GM06990 (cell line): Measurements from ENCODE around the gene IQUB.

Experiments
- DNase-seq: peaks from one replicate; pipeline ENCODE4 v3.0.0-alpha.2; 2011; ENCODE audit not compliant: insufficient read length; ENCODE audit errors: extremely low read depth
- H3K27me3 ChIP-seq: replicated peaks from 2 replicates; pipeline ENCODE4 v1.6.0; 2011; ENCODE audit warnings: low read length; ENCODE audit not compliant: control insufficient read depth, insufficient read depth
- H3K36me3 ChIP-seq: 2 replicates; pipeline ENCODE4 v1.5.1; 2011; ENCODE audit warnings: low read length; ENCODE audit not compliant: control insufficient read depth, insufficient read depth
- H3K4me3 ChIP-seq: replicated peaks from 2 replicates; pipeline ENCODE4 v1.5.1; 2011; ENCODE audit warnings: low read depth, mild to moderate bottlenecking, control low read depth, low read length
- TF ChIP-seq, protein P1 (sequence below): IDR thresholded peaks from 2 replicates; pipeline ENCODE4 v1.5.1; 2011; ENCODE audit warnings: low read length, control low read depth, mild to moderate bottlenecking, inconsistent platforms; ENCODE audit not compliant: insufficient read depth, poor library complexity, severe bottlenecking

The IQUB gene

DNA sequence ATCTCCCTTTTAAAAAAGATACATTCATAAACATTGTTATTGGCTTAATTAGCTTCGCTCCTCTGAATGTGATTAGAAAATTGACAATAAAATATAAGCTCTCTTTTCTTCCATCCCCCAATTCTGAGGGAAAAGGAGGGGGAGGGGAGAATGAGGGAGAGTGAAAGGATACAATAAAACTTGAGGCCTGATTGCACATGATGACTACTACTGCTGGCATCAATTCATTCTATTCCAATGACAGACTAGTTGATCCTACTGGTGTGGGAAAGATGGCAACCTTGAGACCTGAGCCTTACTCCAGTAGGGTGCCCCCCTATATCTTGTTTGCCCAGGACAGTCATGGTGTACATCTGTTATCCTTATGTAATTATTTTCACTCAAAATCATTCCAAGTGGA is 4.5 kb upstream of the IQUB start:
- Histone ChIP-seq H3K36me3 (no peaks in the 10 kb centered on the region; the same call in 1 of the 2 replicates), H3K4me3 (no peak overlapping the region), H3K27me3 (no peaks in the 10 kb centered on the region)
- DNase-seq = no peak
- TF ChIP-seq, protein P1, sequence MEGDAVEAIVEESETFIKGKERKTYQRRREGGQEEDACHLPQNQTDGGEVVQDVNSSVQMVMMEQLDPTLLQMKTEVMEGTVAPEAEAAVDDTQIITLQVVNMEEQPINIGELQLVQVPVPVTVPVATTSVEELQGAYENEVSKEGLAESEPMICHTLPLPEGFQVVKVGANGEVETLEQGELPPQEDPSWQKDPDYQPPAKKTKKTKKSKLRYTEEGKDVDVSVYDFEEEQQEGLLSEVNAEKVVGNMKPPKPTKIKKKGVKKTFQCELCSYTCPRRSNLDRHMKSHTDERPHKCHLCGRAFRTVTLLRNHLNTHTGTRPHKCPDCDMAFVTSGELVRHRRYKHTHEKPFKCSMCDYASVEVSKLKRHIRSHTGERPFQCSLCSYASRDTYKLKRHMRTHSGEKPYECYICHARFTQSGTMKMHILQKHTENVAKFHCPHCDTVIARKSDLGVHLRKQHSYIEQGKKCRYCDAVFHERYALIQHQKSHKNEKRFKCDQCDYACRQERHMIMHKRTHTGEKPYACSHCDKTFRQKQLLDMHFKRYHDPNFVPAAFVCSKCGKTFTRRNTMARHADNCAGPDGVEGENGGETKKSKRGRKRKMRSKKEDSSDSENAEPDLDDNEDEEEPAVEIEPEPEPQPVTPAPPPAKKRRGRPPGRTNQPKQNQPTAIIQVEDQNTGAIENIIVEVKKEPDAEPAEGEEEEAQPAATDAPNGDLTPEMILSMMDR = no peak

DNA sequence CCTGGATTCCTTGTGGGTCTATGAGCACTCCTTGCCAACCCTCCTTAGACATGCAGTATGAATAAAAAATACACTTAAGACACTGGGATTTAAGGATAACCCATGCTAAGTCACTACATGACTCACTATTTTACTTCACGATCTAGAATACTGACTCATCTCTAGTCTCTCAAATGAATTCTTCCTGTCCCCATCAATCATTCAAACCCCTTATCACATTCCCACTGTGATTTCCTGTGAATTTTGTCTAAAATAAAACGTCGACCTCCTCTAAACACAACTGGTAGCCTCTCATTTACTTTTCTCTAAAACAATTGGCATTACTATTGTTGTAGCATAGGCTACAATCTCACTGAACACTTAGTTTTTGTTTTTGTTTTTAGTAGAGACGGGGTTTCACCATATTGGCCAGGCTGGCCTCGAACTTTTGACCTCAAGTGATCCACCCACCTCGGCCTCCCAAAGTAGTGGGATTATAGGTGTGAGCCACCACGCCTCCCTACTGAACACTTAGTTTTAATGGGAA is 3.9 kb upstream of the IQUB start:
- DNase-seq = no peak
- no peak overlapping the region for H3K4me3 ChIP-seq
- TF ChIP-seq, protein P1 = no peak
- no peaks in the 10 kb centered on the region; the same call in 1 of the 2 replicates for H3K36me3 ChIP-seq
- H3K27me3 ChIP-seq = no peaks in the 10 kb centered on the region

DNA sequence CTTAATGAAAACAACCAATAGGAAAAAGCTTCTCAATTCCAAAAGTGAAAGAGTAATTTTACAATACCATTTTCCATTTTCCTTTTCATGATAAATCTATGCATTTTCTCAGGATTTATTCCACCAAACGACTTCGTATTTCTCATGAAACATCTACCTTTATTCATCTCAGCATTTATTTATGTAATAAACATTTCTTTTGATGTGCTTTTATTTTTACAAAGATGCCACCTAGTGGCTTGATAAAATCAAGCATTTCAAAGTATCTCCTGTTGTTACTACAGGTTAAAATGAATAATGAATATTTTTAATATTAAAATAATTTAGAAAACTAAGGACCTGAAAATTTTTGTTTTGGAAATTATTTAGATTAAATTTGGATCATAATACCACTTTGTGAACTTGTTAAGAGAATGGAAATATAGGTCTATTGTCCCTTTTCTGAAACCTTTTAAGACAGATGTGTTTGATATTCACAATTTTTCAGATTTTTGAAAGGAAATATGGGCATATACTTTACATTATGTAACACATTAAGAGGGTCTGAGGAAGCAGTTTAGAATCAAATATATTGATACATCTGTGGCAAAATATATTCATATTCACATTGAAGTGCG is 2.7 kb upstream of the IQUB start:
- Histone ChIP-seq H3K27me3 (no peaks in the 10 kb centered on the region), H3K36me3 (no peaks in the 10 kb centered on the region), H3K4me3 (no peak overlapping the region)
- TF ChIP-seq, protein P1 = peak; percentile 25
- no peak for DNase-seq

DNA sequence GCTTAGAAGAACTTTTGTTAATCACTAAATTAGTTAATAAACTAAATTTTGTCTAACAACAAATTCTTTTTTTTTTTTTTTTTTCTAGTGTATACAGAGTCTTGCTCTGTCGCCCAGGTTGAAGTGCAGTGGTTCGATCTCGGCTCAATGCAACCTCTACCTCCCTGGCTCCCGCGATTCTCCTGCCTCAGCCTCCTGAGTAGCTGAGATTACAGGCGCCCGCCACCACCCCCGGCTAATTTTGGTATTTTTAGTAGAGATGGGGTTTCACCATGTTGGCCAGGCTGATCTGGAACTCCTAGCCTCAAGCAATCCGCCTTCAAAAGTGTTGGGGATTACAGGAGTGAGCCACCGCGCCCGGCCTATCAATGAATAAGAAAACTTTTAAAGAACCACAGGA is 1.1 kb upstream of the IQUB start:
- Histone ChIP-seq H3K27me3 (no peaks in the 10 kb centered on the region), H3K36me3 (no peaks in the 10 kb centered on the region)
- DNase-seq = no peak

DNA sequence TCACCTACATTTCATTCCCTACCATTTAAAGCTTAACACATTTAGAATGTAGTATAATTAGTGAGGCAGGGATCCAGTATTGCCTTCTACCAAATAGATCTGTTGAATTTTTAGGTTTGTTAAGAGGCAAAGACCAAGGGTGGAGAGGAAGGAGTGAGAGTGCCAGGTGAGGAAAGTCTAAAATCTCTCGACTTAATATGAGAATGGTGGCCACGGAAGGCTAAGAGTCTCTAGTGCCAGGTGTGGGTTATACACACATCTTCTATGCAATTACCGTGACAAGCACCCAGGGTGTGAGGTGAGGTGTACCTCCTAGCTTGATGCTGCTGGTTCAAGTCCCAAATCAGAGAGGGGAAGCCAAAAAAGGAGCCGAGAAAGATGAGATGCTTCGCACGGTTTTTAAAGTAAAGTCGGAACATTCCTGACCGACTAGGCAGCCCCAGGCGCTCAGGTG is 439 bp downstream of the IQUB start:
- TF ChIP-seq, protein P1 = no peak
- Histone ChIP-seq H3K36me3 (no peaks in the 10 kb centered on the region), H3K27me3 (no peaks in the 10 kb centered on the region), H3K4me3 (peak overlapping the region; percentile 78)
- DNase-seq = no peak

More for the DNA sequence above, 1.1 kb upstream of the IQUB start:
- TF ChIP-seq, protein P1 = no peak
- peak overlapping the region; percentile 49 for H3K4me3 ChIP-seq
